HG03064 (cell line): ENCODE results near the gene ARAP2.

Experiments
- ATAC-seq: cut with Tn5 transposase; IDR thresholded peaks from one replicate; pipeline ENCODE4 v1.9.1; 2021; ENCODE audit warnings: low read depth; ENCODE audit not compliant: unreplicated experiment

The ARAP2 gene

DNA sequence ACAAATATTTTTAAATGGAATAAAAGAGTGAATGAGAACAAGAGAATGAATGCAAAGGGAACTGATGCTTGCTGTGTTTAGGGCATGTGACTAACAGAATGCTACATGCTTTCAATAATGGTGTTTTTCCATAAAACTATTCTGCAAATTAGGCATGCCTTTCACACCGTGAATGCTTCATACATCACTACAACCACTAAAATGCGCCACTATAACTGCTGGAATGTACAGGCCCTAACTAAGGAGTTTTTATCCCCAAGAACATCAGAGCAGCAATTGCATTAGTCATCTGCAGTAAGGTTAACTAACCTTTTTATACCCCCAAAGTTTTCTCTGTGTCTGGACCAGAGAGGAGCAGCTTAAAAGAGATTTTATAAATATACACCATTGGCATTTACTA is 190.4 kb downstream of the ARAP2 start:
- no peak for ATAC-seq

- no peak for ATAC-seq
Measured at GRCh38 chr4:36051634-36052033, 192.7 kb downstream of the ARAP2 start.

GRCh38 chr4:36046026-36046425 is 198.3 kb downstream of the ARAP2 start:
- ATAC-seq: no peak

DNA sequence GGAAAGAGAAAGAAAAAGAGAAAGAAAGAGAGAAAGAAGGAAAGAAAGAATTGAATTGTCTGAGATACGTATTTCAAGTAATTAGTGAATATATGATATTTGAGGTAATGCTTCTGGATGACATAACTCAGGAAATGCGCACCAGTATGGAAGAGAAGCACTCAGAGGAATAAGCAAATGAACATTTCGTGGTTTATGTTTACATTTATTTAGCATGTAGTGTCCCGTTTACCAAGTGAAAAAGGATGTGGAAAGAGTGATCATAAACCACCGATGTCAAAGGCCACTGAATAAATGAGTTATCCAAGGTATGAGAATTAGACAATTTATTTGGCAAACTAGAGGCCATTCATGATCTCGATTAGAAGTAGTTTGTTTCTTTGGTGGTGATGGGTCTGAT is 200.4 kb downstream of the ARAP2 start:
- no peak for ATAC-seq

GRCh38 chr4:36043241-36043640 is 201.1 kb downstream of the ARAP2 start:
- ATAC-seq: no peak

DNA sequence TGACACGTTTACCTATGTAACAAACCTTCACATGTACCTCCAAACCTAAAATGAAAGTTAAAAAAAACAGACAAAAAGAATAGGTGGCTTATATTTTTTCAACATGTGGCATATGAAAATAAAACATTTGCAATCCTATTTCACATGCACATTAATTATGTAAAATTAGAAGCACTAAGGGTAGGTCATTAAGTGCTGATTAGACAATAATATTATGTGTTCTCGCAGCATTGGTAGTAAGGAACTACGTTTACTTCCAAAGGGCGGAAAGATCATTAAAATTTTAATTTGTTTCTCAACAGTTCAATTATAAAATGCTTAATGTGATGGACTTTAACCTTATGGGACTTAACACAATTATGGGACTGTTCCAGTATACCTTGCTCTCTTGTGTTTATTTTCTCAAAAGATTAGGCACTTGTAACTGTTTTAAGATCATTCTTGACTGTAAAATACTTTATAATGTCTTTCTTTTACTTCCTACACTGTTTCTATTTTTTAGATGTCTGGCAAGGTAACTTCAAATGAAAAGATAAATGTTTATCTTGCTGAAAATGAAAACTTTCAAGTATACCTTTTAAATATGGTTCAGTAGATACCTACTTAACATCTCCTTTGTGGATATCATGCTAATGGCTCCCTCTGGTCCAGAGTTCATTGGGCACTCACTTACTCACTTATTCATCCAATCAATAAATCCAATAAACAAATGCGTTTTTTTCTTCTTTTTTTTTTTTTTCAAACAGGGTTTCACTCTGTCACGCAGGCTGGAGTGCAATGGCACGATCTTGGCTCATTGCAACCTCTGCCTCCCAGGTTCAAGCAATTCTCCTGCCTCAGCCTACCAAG is 202.0 kb downstream of the ARAP2 start:
- ATAC-seq: no peak

DNA sequence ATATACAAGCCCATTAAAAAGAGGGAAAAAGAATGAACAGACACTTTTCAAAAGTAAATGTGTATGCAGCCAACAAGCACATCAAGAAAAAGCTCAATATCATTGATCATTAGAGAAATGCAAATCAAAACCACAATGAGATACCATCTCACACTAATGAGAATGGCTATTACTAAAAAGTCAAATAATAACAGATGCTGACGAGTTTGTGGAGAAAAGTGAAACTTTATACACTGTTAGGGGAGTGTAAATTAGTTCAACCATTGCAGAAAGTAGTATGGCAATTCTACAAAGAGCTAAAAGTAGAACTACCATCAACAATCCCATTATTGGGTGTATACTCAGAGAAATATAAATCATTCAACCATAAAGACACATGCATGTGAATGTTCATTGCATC is 203.0 kb downstream of the ARAP2 start:
- no peak for ATAC-seq

GRCh38 chr4:36039026-36039425 is 205.3 kb downstream of the ARAP2 start:
- ATAC-seq: no peak

DNA sequence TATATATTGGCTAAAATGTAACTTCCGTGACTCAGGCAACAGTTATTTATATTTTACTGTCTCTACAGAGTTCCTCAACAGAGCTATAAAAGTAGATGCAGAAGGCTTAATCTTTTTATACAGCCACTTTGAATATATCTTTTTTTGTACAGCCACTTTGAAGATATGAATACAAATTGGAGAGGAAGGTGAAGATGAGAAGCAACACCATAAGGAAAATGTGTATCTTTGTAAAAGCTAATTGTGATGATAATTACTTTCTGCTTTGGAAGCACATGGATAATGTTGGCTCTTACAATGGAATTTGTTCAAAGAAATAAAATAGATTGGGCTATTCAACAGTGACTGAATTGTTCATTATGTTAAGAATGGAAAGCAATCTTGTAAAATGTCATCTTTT is 205.8 kb downstream of the ARAP2 start:
- no peak for ATAC-seq

DNA sequence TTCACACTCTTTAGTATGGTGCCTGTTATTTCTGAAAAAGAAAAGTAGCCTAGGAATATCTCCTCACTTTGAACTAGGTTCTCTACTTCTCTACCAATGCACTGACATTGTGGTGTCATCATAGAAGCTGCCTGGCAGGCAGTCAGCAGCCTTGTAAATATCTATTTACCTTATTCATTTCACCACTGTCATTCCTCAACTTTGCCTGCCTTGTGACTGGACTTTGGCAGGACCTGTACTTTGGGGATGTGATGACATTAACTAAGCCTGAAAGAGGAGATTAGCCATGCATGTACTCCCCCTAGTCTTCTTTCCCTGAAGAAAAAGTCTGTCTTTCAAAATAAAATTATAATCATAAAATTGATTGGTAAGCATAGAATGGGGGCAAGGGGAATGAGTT is 207.2 kb downstream of the ARAP2 start:
- ATAC-seq: no peak

- no peak for ATAC-seq
Measured at GRCh38 chr4:36029951-36030350, 214.4 kb downstream of the ARAP2 start.

- no peak for ATAC-seq
Measured at GRCh38 chr4:36027203-36027602, 217.1 kb downstream of the ARAP2 start.

DNA sequence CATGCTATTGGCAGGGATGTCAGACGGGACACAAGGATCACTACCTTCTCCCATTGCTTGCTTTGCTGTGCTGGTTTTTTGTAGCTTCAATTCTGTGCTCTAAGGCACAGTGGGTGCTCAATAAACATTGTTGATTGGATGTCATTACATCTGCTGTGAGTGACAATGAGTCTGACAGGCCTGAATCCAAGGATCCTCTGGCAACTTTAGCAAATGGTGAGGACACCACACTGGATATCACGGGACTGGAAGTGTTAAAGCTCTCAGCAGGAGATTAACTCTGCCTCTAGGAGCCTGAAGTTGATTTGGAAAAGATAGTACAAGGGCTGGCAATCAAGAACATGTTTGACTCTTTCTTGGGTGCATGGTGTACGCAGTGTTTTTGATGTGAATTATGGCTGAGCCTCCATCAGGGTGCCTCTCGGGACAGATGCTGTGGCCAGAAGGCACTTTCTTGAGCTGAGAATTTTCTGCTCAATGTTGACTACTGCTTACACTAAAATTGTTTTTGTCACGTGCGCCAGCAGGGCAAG is 217.9 kb downstream of the ARAP2 start:
- no peak for ATAC-seq

DNA sequence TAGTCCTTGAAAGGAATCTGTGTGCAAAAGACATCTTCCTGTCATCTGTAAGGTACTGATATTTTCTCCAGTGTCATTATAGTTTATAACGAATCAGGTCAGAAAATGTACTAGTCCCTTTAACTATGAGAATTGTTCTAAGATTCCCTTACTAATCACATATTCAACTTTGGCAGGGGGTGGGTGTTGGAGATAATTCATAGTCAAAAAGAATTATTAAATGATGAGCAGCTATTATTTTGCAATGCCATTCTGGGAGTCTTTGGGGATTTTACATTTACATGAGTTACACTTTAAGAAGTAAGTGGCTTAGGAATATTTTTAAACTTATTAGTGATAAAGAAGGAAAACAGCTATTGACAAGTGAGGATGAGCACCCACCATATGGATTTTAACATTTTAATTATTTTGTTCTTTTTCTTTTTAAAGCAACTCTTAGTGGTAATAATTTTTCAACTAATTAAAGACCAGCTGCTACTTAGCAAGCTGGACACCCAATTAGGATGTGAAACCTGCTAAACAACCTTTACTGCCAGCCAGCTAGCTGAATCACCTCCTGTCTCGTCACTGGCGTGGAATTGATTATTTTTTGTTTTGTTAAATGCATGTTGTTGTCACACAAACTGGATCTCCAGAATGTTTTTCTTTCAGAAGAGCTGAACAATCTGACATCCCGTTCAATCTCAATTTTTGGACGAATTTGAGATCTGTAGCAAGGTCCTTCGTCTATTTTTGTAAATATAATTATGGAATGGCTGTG is 219.2 kb downstream of the ARAP2 start:
- no peak for ATAC-seq

- no peak for ATAC-seq
Measured at GRCh38 chr4:36020351-36020750, 224.0 kb downstream of the ARAP2 start.
